ENCODE data around the gene PLD6. TPM values are rescaled to one million over a fixed set of nuclear protein-coding genes. Genes with fewer than 3 reads are reported as not detected.

The PLD6 gene
- total and polyA plus RNA-seq, 10 donors: 1.4 to 5.6 (median 3.5) TPM

DNA sequence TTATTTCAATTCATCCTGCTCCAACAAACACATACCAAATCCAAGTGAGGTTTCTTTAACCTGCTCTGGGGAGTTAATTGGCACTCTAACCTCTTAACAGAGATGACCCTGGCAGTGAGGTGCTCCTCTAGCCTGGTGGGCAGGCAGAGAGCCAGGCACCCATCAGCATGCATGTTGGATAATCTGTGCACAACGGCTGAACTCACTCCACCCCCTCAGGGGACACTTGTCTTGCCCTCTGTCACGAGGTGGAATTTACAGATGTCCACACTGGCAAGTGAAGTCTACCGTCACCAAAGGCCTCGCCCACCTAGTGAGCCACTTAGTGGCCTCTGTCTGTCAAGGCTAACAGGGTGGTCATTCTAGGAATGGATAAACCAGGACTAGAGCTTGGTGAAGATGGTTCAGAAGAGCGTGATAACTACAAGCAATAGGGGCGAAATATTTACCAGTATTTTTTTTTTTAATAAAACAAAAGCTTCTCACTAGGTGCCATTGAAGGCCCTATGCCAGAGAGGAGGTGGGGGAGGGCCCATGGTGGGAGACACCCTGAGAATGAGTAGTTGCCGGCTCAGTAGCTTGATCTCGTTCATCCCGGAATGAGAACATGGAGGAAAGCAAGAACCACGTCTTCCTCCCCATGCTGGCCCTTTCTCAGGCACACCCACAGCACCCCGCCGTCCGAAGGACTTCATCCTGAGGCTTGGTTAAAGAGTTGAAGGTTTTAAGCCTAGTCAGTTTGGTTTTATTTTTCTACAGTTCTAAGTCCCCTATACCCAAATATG, 25.2 kb downstream of the PLD6 start:
- no peak overlapping the region for H3K4me3 ChIP-seq
- peaks cover 0 to 100% (median 77%) of the 10 kb centered on the region in 6 donors for H3K36me3 ChIP-seq
- TF ChIP-seq POLR2A (IDR thresholded peaks at IDR 0.05) (no peak), POLR2AphosphoS5 (IDR thresholded peaks at IDR 0.05) (no peak)
- TF ChIP-seq, protein P1, sequence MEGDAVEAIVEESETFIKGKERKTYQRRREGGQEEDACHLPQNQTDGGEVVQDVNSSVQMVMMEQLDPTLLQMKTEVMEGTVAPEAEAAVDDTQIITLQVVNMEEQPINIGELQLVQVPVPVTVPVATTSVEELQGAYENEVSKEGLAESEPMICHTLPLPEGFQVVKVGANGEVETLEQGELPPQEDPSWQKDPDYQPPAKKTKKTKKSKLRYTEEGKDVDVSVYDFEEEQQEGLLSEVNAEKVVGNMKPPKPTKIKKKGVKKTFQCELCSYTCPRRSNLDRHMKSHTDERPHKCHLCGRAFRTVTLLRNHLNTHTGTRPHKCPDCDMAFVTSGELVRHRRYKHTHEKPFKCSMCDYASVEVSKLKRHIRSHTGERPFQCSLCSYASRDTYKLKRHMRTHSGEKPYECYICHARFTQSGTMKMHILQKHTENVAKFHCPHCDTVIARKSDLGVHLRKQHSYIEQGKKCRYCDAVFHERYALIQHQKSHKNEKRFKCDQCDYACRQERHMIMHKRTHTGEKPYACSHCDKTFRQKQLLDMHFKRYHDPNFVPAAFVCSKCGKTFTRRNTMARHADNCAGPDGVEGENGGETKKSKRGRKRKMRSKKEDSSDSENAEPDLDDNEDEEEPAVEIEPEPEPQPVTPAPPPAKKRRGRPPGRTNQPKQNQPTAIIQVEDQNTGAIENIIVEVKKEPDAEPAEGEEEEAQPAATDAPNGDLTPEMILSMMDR (IDR thresholded peaks at IDR 0.05 in 8 of 11, conservative IDR thresholded peaks at IDR 0.05 in 3 of 11): no peak
- H3K27me3 ChIP-seq (replicated peaks in 1 of 7): no peaks in the 10 kb centered on the region
- intact Hi-C loops (cut with DNase I; ENCODE audit: low total_unique reads): no loop called here
- WGBS, 5 donors: 78 to 91% (median 89%) methylated on average over 13 of the region's 13 CpGs
- H3K4me1 ChIP-seq: peaks cover 6 to 98% (median 49%) of the 10 kb centered on the region in 6 donors
- DNase-seq: no peak
- no peaks in the 10 kb centered on the region for H3K9me3 ChIP-seq
- peak overlapping the region in 5 of 8 donors; percentile 32 to 78 (median 59) for H3K27ac ChIP-seq

DNA sequence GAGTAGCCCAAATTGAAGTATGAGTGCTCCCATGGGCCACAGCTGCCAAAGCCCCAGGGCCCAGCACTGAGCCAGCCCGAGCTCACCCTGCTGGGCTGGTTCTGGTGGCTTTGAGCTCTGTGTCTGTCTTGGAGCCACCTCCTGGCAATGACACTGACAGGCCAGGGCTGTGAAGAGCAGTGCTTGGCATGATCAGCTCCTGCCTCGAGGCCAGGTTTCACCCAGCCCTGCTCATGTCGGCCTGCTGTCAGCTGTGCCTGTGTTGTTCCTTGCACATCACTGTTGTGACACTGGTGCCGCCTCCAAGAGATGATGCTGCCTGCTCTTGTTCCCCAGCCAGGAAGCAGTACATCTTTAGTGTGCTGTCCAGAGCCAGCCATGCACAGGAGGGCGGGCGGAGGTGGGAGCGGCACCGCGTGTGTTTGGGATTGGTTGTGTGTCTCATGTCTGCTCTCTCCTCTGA, 26.0 kb downstream of the PLD6 start:
- peaks cover 12 to 98% (median 49%) of the 10 kb centered on the region in 6 donors for H3K4me1 ChIP-seq
- H3K27ac ChIP-seq: peak overlapping the region; percentile 13 to 78 (median 49)
- H3K4me3 ChIP-seq: peak overlapping the region in 1 of 8 donors; percentile 9
- no peaks in the 10 kb centered on the region for H3K9me3 ChIP-seq
- WGBS, 5 donors: 92 to 96% (median 94%) methylated on average over 6 to 9 of the region's 9 CpGs
- intact Hi-C loops (cut with DNase I; ENCODE audit: low total_unique reads): no loop called here
- peak in 2 of 3 donors; percentile 30 to 35 for TF ChIP-seq POLR2AphosphoS5 (IDR thresholded peaks at IDR 0.05)
- TF ChIP-seq, protein P1 (IDR thresholded peaks at IDR 0.05 in 8 of 11, conservative IDR thresholded peaks at IDR 0.05 in 3 of 11): no peak
- H3K36me3 ChIP-seq: peaks cover 0 to 100% (median 83%) of the 10 kb centered on the region in 6 donors
- no peak for DNase-seq
- H3K27me3 ChIP-seq (replicated peaks in 1 of 7): no peaks in the 10 kb centered on the region

DNA sequence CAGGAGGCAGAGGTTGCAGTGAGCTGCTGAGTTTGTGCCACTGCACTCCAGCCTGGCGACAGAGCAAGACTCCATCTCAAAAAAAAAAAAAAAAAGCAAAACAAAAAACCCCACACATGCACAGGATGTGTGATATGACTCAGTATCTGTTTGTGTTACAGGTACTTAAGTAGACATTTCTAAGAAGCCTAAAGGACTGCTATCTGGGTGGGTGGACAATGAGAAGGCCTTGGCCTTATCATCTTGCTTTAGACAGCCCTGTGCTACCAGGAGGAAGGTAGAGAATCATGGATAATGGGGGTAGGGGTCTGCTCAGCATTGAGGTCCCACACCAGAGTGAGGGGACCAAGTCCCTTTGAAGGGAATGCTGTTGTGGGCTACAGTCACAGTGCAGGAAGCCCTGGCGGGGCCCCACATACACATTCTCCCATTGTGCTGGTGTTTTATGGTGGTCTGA, 26.7 kb downstream of the PLD6 start:
- Histone ChIP-seq H3K27ac (peak overlapping the region; percentile 20 to 78 (median 49)), H3K9me3 (no peaks in the 10 kb centered on the region), H3K27me3 (replicated peaks in 1 of 7) (no peaks in the 10 kb centered on the region), H3K36me3 (peaks cover 0 to 100% (median 88%) of the 10 kb centered on the region in 6 donors), H3K4me1 (peaks cover 12 to 98% (median 48%) of the 10 kb centered on the region in 6 donors), H3K4me3 (no peak overlapping the region)
- TF ChIP-seq, protein P1 (IDR thresholded peaks at IDR 0.05 in 8 of 11, conservative IDR thresholded peaks at IDR 0.05 in 3 of 11): no peak
- TF ChIP-seq POLR2A (IDR thresholded peaks at IDR 0.05) (no peak), POLR2AphosphoS5 (IDR thresholded peaks at IDR 0.05) (no peak)
- intact Hi-C loops (cut with DNase I; ENCODE audit: low total_unique reads): loop anchor here (10.0 kb wide), 1 partner anchor 55 kb away; the partner anchor contains the start of gene FLCN
- DNase-seq: no peak
- WGBS, 5 donors: 72 to 88% (median 75%) methylated on average over 2 of the region's 2 CpGs

DNA sequence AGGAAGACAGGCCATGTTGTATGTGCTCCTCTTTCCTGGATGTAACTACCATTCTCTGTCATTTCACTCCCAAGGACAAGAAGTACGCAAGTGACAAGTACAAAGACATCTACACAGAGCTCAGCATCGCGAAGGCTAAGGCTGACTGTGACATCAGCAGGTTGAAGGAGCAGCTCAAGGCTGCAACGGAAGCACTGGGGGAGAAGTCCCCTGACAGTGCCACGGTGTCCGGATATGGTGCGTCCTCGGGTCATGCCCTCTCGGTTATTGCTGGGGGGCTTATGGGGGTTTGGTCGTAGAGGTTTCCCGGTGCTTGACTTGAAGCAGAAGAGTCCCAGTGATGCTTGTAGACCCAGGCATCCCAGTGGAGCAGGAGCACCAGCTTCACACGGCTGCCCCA, 29.0 kb downstream of the PLD6 start:
- Histone ChIP-seq H3K36me3 (peaks cover 0 to 100% (median 93%) of the 10 kb centered on the region in 6 donors), H3K4me3 (no peak overlapping the region), H3K27me3 (replicated peaks in 1 of 7) (no peaks in the 10 kb centered on the region), H3K27ac (peak overlapping the region in 7 of 8 donors; percentile 14 to 78 (median 69)), H3K9me3 (no peaks in the 10 kb centered on the region), H3K4me1 (peaks cover 20 to 100% (median 53%) of the 10 kb centered on the region in 6 donors)
- 84 to 98% (median 85%) methylated on average over 8 to 12 of the region's 12 CpGs for whole genome bisulfite sequencing, 5 donors
- no peak for TF ChIP-seq POLR2A (IDR thresholded peaks at IDR 0.05)
- TF ChIP-seq, protein P1 (IDR thresholded peaks at IDR 0.05 in 8 of 11, conservative IDR thresholded peaks at IDR 0.05 in 3 of 11): no peak
- peak in 1 of 3 donors; percentile 21 for TF ChIP-seq POLR2AphosphoS5 (IDR thresholded peaks at IDR 0.05)
- intact Hi-C loops (cut with DNase I; ENCODE audit: low total_unique reads): loop anchor here (10.0 kb wide), 1 partner anchor 58 kb away; the partner anchor contains the start of gene FLCN
- DNase-seq: no peak

Data from spleen (tissue), 11 donors.